Right lobe of liver (tissue), 4 donors: ENCODE results near the gene NFKB1.

ENCODE experiments used
- POLR2A ChIP-seq: fragments of 450-650 bp; IDR thresholded peaks from one replicate; pipeline ENCODE4 v1.6.1; 2017; ENCODE audit warnings: antibody characterized with exemption, mild to moderate bottlenecking
- TF ChIP-seq, protein P1 (sequence below), 4 donors: fragments of 200-600 bp in 3 of 4; fragments of 450-650 bp in 1 of 4; IDR thresholded peaks; one replicate each; pipeline versions ENCODE4 v1.5.1 to v1.8.0; 2016 to 2022; ENCODE audit warnings: antibody characterized with exemption in 4 of 4, mild to moderate bottlenecking in 2 of 4
- donor health status: DM: no; HTN: no; CAD: no.
- donor health status: DM: no; HTN: no; CAD: no.
- donor health status: DM: no; HTN: yes; CAD: no.

DNA sequence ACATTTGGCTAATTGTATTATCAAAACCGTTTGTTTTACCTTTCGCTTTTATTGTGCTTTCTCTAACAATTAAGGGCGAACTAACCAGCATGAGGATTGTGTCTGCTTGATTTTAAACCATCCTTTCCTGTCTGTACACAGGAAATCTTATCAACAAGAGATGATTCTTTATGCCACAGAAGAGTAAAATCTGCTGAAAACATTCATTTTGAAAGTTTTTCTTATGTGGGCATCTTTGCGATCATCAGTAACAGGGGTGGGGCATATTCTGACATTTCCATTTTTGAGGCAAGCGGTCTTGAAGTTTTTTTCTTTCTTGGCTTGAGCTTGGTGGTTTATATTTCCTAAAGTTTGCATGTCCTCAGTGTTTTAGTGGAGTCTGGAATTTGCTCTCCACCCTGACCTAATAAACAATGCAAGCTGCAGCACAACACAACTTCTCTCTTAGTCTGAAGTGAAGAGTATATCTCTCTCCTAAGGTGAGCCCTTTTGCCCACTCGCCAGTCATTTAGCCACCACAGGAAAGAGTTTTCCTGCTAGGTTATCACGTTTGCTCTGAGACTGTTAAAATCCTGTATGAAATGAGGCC, 26.6 kb downstream of the NFKB1 start:
- TF ChIP-seq, protein P1, sequence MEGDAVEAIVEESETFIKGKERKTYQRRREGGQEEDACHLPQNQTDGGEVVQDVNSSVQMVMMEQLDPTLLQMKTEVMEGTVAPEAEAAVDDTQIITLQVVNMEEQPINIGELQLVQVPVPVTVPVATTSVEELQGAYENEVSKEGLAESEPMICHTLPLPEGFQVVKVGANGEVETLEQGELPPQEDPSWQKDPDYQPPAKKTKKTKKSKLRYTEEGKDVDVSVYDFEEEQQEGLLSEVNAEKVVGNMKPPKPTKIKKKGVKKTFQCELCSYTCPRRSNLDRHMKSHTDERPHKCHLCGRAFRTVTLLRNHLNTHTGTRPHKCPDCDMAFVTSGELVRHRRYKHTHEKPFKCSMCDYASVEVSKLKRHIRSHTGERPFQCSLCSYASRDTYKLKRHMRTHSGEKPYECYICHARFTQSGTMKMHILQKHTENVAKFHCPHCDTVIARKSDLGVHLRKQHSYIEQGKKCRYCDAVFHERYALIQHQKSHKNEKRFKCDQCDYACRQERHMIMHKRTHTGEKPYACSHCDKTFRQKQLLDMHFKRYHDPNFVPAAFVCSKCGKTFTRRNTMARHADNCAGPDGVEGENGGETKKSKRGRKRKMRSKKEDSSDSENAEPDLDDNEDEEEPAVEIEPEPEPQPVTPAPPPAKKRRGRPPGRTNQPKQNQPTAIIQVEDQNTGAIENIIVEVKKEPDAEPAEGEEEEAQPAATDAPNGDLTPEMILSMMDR (IDR thresholded peaks at IDR 0.05) = no peak
- no peak for TF ChIP-seq POLR2A
